Retinal pigment epithelial cell (primary cell): ENCODE measurements around the gene AQR.
A peak's percentile ranks its signal among the peaks of the same experiment; 100 is the strongest.
"Not testable (repeated sequence)": the region's sequence is repeated elsewhere in the genome, so short reads cannot be mapped to it uniquely, and the experiment has no call there.

ENCODE experiments used
- DNase-seq: peaks from one replicate; pipeline ENCODE4 v3.0.0-alpha.2; 2010; ENCODE audit warnings: low read depth
- H3K4me3 ChIP-seq: 2 replicates; pipeline ENCODE4 v1.5.1; 2011; ENCODE audit warnings: mild to moderate bottlenecking, low read length, control low read depth, moderate library complexity
- TF ChIP-seq, protein P1 (sequence below): conservative IDR thresholded peaks from 2 replicates; pipeline ENCODE4 v1.5.1; 2011; ENCODE audit warnings: low read depth, low read length, control low read depth, inconsistent platforms

The AQR gene

DNA sequence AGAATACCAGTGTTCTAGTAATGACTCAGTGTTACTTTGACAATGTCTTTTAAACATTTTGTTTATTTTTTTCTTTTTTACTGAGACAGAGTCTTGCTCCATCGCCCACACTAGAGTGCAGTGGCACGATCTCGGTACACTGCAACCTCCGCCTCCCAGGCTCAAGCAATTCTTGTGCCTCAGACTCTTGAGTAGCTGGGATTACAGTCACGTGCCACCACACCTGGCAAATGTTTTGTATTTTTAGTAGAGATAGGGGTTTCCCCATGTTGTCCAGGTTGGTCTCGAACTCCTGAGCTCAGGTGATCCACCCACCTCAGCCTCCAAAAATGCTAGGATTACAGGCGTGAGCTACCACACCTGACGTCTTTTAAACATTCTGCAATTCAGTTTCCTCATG, 15.7 kb downstream of the AQR start:
- no peak overlapping the region for H3K4me3 ChIP-seq
- TF ChIP-seq, protein P1, sequence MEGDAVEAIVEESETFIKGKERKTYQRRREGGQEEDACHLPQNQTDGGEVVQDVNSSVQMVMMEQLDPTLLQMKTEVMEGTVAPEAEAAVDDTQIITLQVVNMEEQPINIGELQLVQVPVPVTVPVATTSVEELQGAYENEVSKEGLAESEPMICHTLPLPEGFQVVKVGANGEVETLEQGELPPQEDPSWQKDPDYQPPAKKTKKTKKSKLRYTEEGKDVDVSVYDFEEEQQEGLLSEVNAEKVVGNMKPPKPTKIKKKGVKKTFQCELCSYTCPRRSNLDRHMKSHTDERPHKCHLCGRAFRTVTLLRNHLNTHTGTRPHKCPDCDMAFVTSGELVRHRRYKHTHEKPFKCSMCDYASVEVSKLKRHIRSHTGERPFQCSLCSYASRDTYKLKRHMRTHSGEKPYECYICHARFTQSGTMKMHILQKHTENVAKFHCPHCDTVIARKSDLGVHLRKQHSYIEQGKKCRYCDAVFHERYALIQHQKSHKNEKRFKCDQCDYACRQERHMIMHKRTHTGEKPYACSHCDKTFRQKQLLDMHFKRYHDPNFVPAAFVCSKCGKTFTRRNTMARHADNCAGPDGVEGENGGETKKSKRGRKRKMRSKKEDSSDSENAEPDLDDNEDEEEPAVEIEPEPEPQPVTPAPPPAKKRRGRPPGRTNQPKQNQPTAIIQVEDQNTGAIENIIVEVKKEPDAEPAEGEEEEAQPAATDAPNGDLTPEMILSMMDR: no peak
- DNase-seq: no peak

DNA sequence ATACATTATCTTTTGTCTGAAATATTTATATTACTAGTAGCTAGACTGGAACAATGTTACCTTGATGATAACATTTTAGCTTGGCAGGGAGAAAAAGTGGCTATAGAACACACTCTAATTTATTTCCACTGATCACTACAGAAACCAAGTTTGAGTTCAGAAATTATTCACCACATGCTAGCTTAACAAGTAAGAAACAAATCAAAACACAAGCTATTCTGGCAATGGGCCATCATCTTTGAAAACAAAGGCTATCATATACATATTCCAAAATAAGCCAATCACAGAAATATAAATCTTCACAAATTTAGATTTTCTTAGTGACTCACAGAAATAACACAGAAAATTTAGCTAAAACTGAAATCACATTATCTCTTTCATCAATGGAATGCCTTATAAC, 17.1 kb downstream of the AQR start:
- DNase-seq: no peak

DNA sequence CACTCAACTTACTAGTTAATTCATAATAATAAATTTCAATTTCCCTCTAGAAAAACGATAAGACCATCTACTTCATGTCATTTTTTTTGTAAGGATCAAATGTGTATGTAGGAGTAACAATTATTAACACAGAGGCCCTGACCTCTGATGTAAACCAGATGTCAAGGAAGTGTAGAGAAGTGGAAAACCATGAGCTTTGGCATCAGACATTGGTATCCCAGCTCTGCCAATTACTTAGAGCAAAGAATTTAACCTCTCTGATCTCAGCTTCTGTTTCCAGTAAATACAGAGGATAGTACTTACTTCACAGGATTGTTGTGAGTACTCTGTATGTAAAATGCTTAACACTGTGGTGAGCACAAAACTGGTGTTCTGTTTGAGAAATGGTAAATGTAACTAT, 17.5 kb downstream of the AQR start:
- peak; percentile 9 for DNase-seq
- H3K4me3 ChIP-seq: no peak overlapping the region
- TF ChIP-seq, protein P1: no peak

More for the DNA sequence above, 17.1 kb downstream of the AQR start:
- H3K4me3 ChIP-seq: no peak overlapping the region
- TF ChIP-seq, protein P1: no peak

DNA sequence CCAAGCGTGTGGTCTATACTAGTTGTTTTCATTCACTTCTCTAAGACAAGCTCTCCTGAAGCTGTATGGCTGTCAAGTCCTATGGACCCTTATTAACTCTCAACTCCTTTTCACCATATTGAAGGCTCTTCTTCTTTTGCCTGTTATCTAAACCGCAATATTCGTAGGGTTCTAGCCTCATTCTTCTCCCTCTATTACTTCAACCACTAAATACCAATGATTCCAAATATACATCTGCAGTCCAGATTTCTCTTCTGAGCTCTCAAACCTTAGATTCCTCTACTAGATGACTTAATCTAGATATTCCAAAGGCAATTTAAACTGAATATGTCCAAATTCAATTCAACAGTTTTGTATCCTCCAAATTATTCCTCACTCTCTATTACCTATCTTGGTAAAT, 24.6 kb downstream of the AQR start:
- TF ChIP-seq, protein P1: no peak
- H3K4me3 ChIP-seq: no peak overlapping the region

DNA sequence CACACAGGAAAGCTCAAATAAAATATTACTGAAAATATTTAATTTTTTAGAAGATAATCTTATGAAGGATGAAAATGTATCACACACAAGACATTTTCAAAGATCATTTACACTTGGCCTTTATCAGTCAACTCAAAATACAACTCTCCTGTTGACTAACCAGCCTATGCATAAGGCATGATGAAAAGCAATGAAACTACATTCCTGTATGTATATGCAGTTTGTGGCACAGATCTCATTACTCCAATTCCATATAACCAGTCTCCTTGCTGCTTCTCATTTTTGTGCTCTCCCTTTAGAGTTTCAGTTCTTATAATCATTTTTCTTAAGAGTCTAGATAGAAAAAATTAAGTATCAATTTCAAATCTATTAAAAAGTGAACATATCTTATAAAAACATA, 25.8 kb downstream of the AQR start:
- TF ChIP-seq, protein P1: no peak
- no peak overlapping the region for H3K4me3 ChIP-seq
- DNase-seq: no peak

More for the DNA sequence above, 24.6 kb downstream of the AQR start:
- no peak for DNase-seq

DNA sequence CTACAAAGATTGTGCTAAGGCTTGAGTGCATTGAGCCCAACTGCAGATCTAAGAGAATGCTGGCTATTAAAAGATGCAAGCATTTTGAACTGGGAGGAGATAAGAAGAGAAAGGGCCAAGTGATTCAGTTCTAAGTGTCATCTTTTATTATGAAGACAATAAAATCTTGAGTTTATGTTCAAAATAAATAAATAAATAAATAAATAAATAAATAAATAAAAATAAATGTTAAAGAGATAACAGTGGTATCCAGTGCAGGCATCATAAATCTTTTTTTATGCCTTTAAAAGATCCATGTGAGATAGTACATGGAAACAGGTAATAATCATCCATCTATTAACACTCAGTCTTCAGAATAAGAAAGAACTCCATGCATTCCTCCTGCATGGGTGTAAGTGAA, 26.3 kb downstream of the AQR start:
- H3K4me3 ChIP-seq, DNase-seq: not testable (repeated sequence)

DNA sequence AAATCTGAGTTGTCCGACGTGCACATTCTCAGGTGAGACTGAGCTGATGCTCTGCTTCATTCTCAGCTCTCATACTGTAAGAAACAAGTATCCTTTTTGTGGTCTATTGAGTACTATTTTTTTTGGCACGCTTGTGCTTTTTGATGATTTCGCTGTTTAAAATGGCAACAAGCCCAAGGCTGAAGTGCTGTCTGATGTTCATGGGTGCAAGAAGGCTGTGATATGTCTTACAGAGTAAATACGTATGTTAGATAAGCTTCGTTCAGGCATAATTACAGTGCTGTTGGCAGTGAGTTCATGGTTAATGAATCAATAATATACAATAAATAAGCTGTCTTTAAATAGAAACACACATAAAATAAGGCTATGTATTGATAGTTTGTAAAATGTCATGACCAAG, 27.2 kb downstream of the AQR start:
- TF ChIP-seq, protein P1: no peak
- no peak for DNase-seq
- H3K4me3 ChIP-seq: no peak overlapping the region

DNA sequence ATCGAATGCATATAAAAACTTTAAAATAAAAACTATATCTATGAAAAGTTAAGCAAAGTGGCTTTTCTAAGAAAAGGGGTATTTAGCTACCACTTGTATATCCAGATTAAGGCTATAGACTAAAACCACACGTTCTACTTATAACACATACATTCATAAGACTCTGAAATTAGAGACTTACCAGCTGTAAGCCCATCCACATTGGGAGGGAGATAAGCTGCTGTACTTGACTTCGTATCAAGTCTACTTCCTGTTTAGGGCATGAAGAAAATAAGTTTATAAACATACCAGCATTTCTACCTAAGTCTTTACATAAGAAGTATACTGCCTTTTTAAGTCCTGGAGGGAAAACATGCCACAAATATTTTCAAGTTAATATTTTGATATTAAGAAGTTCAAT, 27.7 kb downstream of the AQR start:
- no peak for DNase-seq
- TF ChIP-seq, protein P1: no peak
- no peak overlapping the region for H3K4me3 ChIP-seq
